ENCODE measurements around the gene TTC34. TPM values are rescaled to one million over a fixed set of nuclear protein-coding genes. Genes with fewer than 3 reads are reported as not detected.

TTC34 gene
- total RNA-seq, 2 experiments from 2014 or later, result 1.6 to 1.9 TPM

GRCh38 chr1:2644591-2645101 lies 156.8 kb downstream of the TTC34 start:
- Mint-ChIP-seq H3K9me3 (peaks cover 13% of the 10 kb centered on the region), H3K4me1 (peaks cover 9% of the 10 kb centered on the region), H3K27me3 (no peaks in the 10 kb centered on the region), H3K36me3 (ENCODE audit: low read depth) (peaks cover 5% of the 10 kb centered on the region), H3K4me3 (no peak overlapping the region), H3K27ac (no peak overlapping the region)
- DNase-seq, result no peak
- ChIA-PET POLR2A (interaction anchor here (0.6 kb wide), 1 partner anchor 32 kb away, joined by 3 read pairs; no protein-coding TSS in a partner anchor), CTCF (no interaction called here)

- ChIA-PET CTCF (no interaction called here), POLR2A (interaction anchor here (0.6 kb wide), 1 partner anchor 32 kb away, joined by 3 read pairs; no protein-coding TSS in a partner anchor)
- peaks cover 13% of the 10 kb centered on the region for H3K9me3 Mint-ChIP-seq
- no peak overlapping the region for H3K27ac Mint-ChIP-seq
- H3K4me1 Mint-ChIP-seq, result peaks cover 9% of the 10 kb centered on the region
- peaks cover 5% of the 10 kb centered on the region for H3K36me3 Mint-ChIP-seq (ENCODE audit: low read depth)
- no peak overlapping the region for H3K4me3 Mint-ChIP-seq
- no peak for DNase-seq
- H3K27me3 Mint-ChIP-seq, result no peaks in the 10 kb centered on the region
Observed at GRCh38 chr1:2644171-2644570, 157.3 kb downstream of the TTC34 start.

GRCh38 chr1:2643414-2644077 lies 157.9 kb downstream of the TTC34 start:
- ChIA-PET CTCF (no interaction called here), POLR2A (no interaction called here)
- no peaks in the 10 kb centered on the region for H3K27me3 Mint-ChIP-seq
- H3K4me1 Mint-ChIP-seq, result peaks cover 9% of the 10 kb centered on the region
- H3K36me3 Mint-ChIP-seq (ENCODE audit: low read depth), result peaks cover 5% of the 10 kb centered on the region
- no peak for DNase-seq
- peak overlapping the region; percentile 61 for H3K4me3 Mint-ChIP-seq
- peak overlapping the region; percentile 82 for H3K27ac Mint-ChIP-seq
- peaks cover 13% of the 10 kb centered on the region for H3K9me3 Mint-ChIP-seq

- Mint-ChIP-seq H3K9me3 (peaks cover 11% of the 10 kb centered on the region), H3K4me3 (peak overlapping the region; percentile 82), H3K36me3 (ENCODE audit: low read depth) (peaks cover 2% of the 10 kb centered on the region), H3K4me1 (peaks cover 9% of the 10 kb centered on the region), H3K27me3 (no peaks in the 10 kb centered on the region), H3K27ac (peak overlapping the region; percentile 90)
- CTCF ChIA-PET, result no interaction called here
- peak; percentile 96 for DNase-seq
- POLR2A ChIA-PET, result no interaction called here
Observed at GRCh38 chr1:2642560-2643413, 158.7 kb downstream of the TTC34 start.

- peaks cover 15% of the 10 kb centered on the region for H3K9me3 Mint-ChIP-seq
- H3K36me3 Mint-ChIP-seq (ENCODE audit: low read depth), result peaks cover under 1% of the 10 kb centered on the region
- ChIA-PET POLR2A (no interaction called here), CTCF (no interaction called here)
- H3K4me1 Mint-ChIP-seq, result peaks cover 9% of the 10 kb centered on the region
- H3K27ac Mint-ChIP-seq, result peak overlapping the region; percentile 90
- peak overlapping the region; percentile 82 for H3K4me3 Mint-ChIP-seq
- no peaks in the 10 kb centered on the region for H3K27me3 Mint-ChIP-seq
- DNase-seq, result no peak
Observed at GRCh38 chr1:2642131-2642559, 159.3 kb downstream of the TTC34 start.

- Mint-ChIP-seq H3K27ac (no peak overlapping the region), H3K4me1 (peaks cover 9% of the 10 kb centered on the region), H3K9me3 (peaks cover 16% of the 10 kb centered on the region), H3K27me3 (no peaks in the 10 kb centered on the region), H3K36me3 (ENCODE audit: low read depth) (peaks cover 5% of the 10 kb centered on the region), H3K4me3 (peak overlapping the region; percentile 82)
- POLR2A ChIA-PET, result no interaction called here
- no peak for DNase-seq
- CTCF ChIA-PET, result interaction anchor here (0.9 kb wide), 1 partner anchor 35 kb away, joined by 3 read pairs; no protein-coding TSS in a partner anchor
Observed at GRCh38 chr1:2641381-2642130, 159.9 kb downstream of the TTC34 start.

GRCh38 chr1:2640626-2641025 lies 160.9 kb downstream of the TTC34 start:
- Mint-ChIP-seq H3K27ac (no peak overlapping the region), H3K4me1 (peaks cover 9% of the 10 kb centered on the region), H3K36me3 (ENCODE audit: low read depth) (peaks cover 5% of the 10 kb centered on the region), H3K4me3 (no peak overlapping the region), H3K27me3 (no peaks in the 10 kb centered on the region), H3K9me3 (peaks cover 22% of the 10 kb centered on the region)
- ChIA-PET CTCF (interaction anchor here (0.6 to 0.9 kb wide), 2 partner anchors 35 to 1142 kb away, joined by 3 read pairs; no protein-coding TSS in a partner anchor), POLR2A (no interaction called here)
- DNase-seq, result no peak

- H3K36me3 Mint-ChIP-seq (ENCODE audit: low read depth), result peaks cover 5% of the 10 kb centered on the region
- no peak overlapping the region for H3K4me3 Mint-ChIP-seq
Observed at GRCh38 chr1:2639607-2640521, 161.6 kb downstream of the TTC34 start.

GRCh38 chr1:2639203-2639602 lies 162.3 kb downstream of the TTC34 start:
- DNase-seq, result no peak
- H3K27me3 Mint-ChIP-seq, result no peaks in the 10 kb centered on the region
- H3K4me1 Mint-ChIP-seq, result peaks cover 9% of the 10 kb centered on the region
- H3K36me3 Mint-ChIP-seq (ENCODE audit: low read depth), result peaks cover 5% of the 10 kb centered on the region
- H3K27ac Mint-ChIP-seq, result no peak overlapping the region
- peaks cover 22% of the 10 kb centered on the region for H3K9me3 Mint-ChIP-seq
- CTCF ChIA-PET, result no interaction called here
- POLR2A ChIA-PET, result no interaction called here
- H3K4me3 Mint-ChIP-seq, result no peak overlapping the region

More at GRCh38 chr1:2639607-2640521, 161.6 kb downstream of the TTC34 start:
- H3K27me3 Mint-ChIP-seq, result no peaks in the 10 kb centered on the region
- no peak for DNase-seq
- POLR2A ChIA-PET, result no interaction called here
- H3K9me3 Mint-ChIP-seq, result peaks cover 22% of the 10 kb centered on the region
- CTCF ChIA-PET, result interaction anchor here (0.6 kb wide), 2 partner anchors 476 to 1143 kb away, joined by 3 read pairs; no protein-coding TSS in a partner anchor
- no peak overlapping the region for H3K27ac Mint-ChIP-seq
- peaks cover 9% of the 10 kb centered on the region for H3K4me1 Mint-ChIP-seq

GRCh38 chr1:2638466-2639115 lies 162.9 kb downstream of the TTC34 start:
- H3K27me3 Mint-ChIP-seq, result no peaks in the 10 kb centered on the region
- H3K4me1 Mint-ChIP-seq, result peaks cover 6% of the 10 kb centered on the region
- POLR2A ChIA-PET, result no interaction called here
- CTCF ChIA-PET, result no interaction called here
- no peak overlapping the region for H3K4me3 Mint-ChIP-seq
- H3K9me3 Mint-ChIP-seq, result peaks cover 22% of the 10 kb centered on the region
- H3K27ac Mint-ChIP-seq, result no peak overlapping the region
- peaks cover 5% of the 10 kb centered on the region for H3K36me3 Mint-ChIP-seq (ENCODE audit: low read depth)
- DNase-seq, result no peak

GRCh38 chr1:2637442-2638145 lies 163.9 kb downstream of the TTC34 start:
- ChIA-PET POLR2A (no interaction called here), CTCF (no interaction called here)
- H3K36me3 Mint-ChIP-seq (ENCODE audit: low read depth), result peaks cover 5% of the 10 kb centered on the region
- H3K27ac Mint-ChIP-seq, result no peak overlapping the region
- no peak for DNase-seq
- peaks cover 22% of the 10 kb centered on the region for H3K9me3 Mint-ChIP-seq
- peaks cover 2% of the 10 kb centered on the region for H3K4me1 Mint-ChIP-seq
- H3K27me3 Mint-ChIP-seq, result no peaks in the 10 kb centered on the region
- H3K4me3 Mint-ChIP-seq, result no peak overlapping the region
